Measurements from ENCODE around the gene DHX34. TPM values are rescaled to one million over a fixed set of nuclear protein-coding genes. Genes with fewer than 3 reads are reported as not detected.

Gene DHX34
- total and polyA plus RNA-seq, 2 donors (not counting 1 experiment from before 2014, with no cell fraction given): 2.6 to 8.3 TPM

GRCh38 chr19:47421244-47421786 lies 72.2 kb downstream of the DHX34 start:
- Histone ChIP-seq H3K36me3 (ENCODE audit: control insufficient read depth, insufficient read depth, low read length) (no peaks in the 10 kb centered on the region), H3K79me2 (ENCODE audit: control insufficient read depth, insufficient read depth, low read length) (no peaks in the 10 kb centered on the region), H3K27ac (ENCODE audit: insufficient read depth, low read length) (no peak overlapping the region), H3K4me1 (ENCODE audit: control insufficient read depth, extremely low read depth, insufficient read depth, low read length) (peaks cover 5% of the 10 kb centered on the region), H3K9me3 (ENCODE audit: control insufficient read depth, insufficient read depth, low read depth, low read length) (no peaks in the 10 kb centered on the region), H4K20me1 (ENCODE audit: control insufficient read depth, extremely low read depth, insufficient read depth, low read length) (no peaks in the 10 kb centered on the region), H3K27me3 (ENCODE audit: control insufficient read depth, insufficient read depth, low read length) (peaks cover 50% of the 10 kb centered on the region), H3K4me3 (replicated peaks in 1 of 4; ENCODE audit: control extremely low read depth in 1 of 4, insufficient read depth in 1 of 4, low read depth in 3 of 4, low read length in 4 of 4) (no peak overlapping the region), H2AFZ (ENCODE audit: low read length) (no peak overlapping the region), H3K4me2 (ENCODE audit: extremely low read depth, insufficient read depth, low read length) (no peak overlapping the region), H3K9ac (ENCODE audit: insufficient read depth, low read length) (no peak overlapping the region)
- TF ChIP-seq CTCF (conservative IDR thresholded peaks at IDR 0.05 in 1 of 2, IDR thresholded peaks at IDR 0.05 in 1 of 2; ENCODE audit: low read depth in 1 of 2, low read length in 2 of 2) (no peak), EZH2 (IDR thresholded peaks at IDR 0.05; ENCODE audit: low read length, missing control alignments) (peak; percentile 88)
- DNase-seq (ENCODE audit: low read depth in 2 of 2): no peak

- Histone ChIP-seq H2AFZ (ENCODE audit: low read length) (no peak overlapping the region), H4K20me1 (ENCODE audit: control insufficient read depth, extremely low read depth, insufficient read depth, low read length) (no peaks in the 10 kb centered on the region), H3K9ac (ENCODE audit: insufficient read depth, low read length) (no peak overlapping the region), H3K9me3 (ENCODE audit: control insufficient read depth, insufficient read depth, low read depth, low read length) (no peaks in the 10 kb centered on the region), H3K4me2 (ENCODE audit: extremely low read depth, insufficient read depth, low read length) (no peak overlapping the region), H3K27ac (ENCODE audit: insufficient read depth, low read length) (no peak overlapping the region), H3K27me3 (ENCODE audit: control insufficient read depth, insufficient read depth, low read length) (peaks cover 50% of the 10 kb centered on the region), H3K4me1 (ENCODE audit: control insufficient read depth, extremely low read depth, insufficient read depth, low read length) (peaks cover 5% of the 10 kb centered on the region), H3K79me2 (ENCODE audit: control insufficient read depth, insufficient read depth, low read length) (no peaks in the 10 kb centered on the region), H3K4me3 (replicated peaks in 1 of 4; ENCODE audit: control extremely low read depth in 1 of 4, insufficient read depth in 1 of 4, low read depth in 3 of 4, low read length in 4 of 4) (no peak overlapping the region), H3K36me3 (ENCODE audit: control insufficient read depth, insufficient read depth, low read length) (no peaks in the 10 kb centered on the region)
- DNase-seq (ENCODE audit: low read depth in 2 of 2): peak in 1 of 2 donors; percentile 49
- no peak for TF ChIP-seq CTCF (conservative IDR thresholded peaks at IDR 0.05 in 1 of 2, IDR thresholded peaks at IDR 0.05 in 1 of 2; ENCODE audit: low read depth in 1 of 2, low read length in 2 of 2)
- no peak for TF ChIP-seq EZH2 (IDR thresholded peaks at IDR 0.05; ENCODE audit: low read length, missing control alignments)
Observed at GRCh38 chr19:47421844-47422395, 72.8 kb downstream of the DHX34 start.

GRCh38 chr19:47422417-47423163 lies 73.5 kb downstream of the DHX34 start:
- H4K20me1 ChIP-seq (ENCODE audit: control insufficient read depth, extremely low read depth, insufficient read depth, low read length): no peaks in the 10 kb centered on the region
- no peak for DNase-seq (ENCODE audit: low read depth in 2 of 2)
- H3K9me3 ChIP-seq (ENCODE audit: control insufficient read depth, insufficient read depth, low read depth, low read length): no peaks in the 10 kb centered on the region
- no peaks in the 10 kb centered on the region for H3K79me2 ChIP-seq (ENCODE audit: control insufficient read depth, insufficient read depth, low read length)
- no peak overlapping the region for H3K4me3 ChIP-seq (replicated peaks in 1 of 4; ENCODE audit: control extremely low read depth in 1 of 4, insufficient read depth in 1 of 4, low read depth in 3 of 4, low read length in 4 of 4)
- peaks cover 8% of the 10 kb centered on the region for H3K4me1 ChIP-seq (ENCODE audit: control insufficient read depth, extremely low read depth, insufficient read depth, low read length)
- no peak overlapping the region for H3K9ac ChIP-seq (ENCODE audit: insufficient read depth, low read length)
- H3K27me3 ChIP-seq (ENCODE audit: control insufficient read depth, insufficient read depth, low read length): peaks cover 50% of the 10 kb centered on the region
- no peaks in the 10 kb centered on the region for H3K36me3 ChIP-seq (ENCODE audit: control insufficient read depth, insufficient read depth, low read length)
- H3K4me2 ChIP-seq (ENCODE audit: extremely low read depth, insufficient read depth, low read length): no peak overlapping the region
- H3K27ac ChIP-seq (ENCODE audit: insufficient read depth, low read length): no peak overlapping the region
- H2AFZ ChIP-seq (ENCODE audit: low read length): no peak overlapping the region
- TF ChIP-seq CTCF (conservative IDR thresholded peaks at IDR 0.05 in 1 of 2, IDR thresholded peaks at IDR 0.05 in 1 of 2; ENCODE audit: low read depth in 1 of 2, low read length in 2 of 2): no peak
- TF ChIP-seq EZH2 (IDR thresholded peaks at IDR 0.05; ENCODE audit: low read length, missing control alignments): peak; percentile 58

Measured in fibroblast of lung (primary cell).